T-helper 1 cell treated with Interleukin-12 subunit alpha and Interleukin-12 subunit beta and Interleukin-4 antibody, amounts not matched to agents 30 ng/mL and 1 ng/mL, for 36 hours (primary cell): ENCODE results near the gene ATP7B. TPM values are rescaled to one million over a fixed set of nuclear protein-coding genes. Genes with fewer than 3 reads are reported as not detected.

Source experiments
- intact Hi-C: fragments of 100-400 bp; cut with micrococcal nuclease; formaldehyde crosslinking; loops from one replicate; pipeline ENCODE4 v1.15.1; 2024
- total RNA-seq: library from RNA; stranded (reverse); gene quantifications from 2 replicates; pipeline ENCODE4 v1.2.3, GENCODE V29; 2022

Gene ATP7B
- total RNA-seq, 1 donor from 2014 or later: 0.34 TPM

DNA sequence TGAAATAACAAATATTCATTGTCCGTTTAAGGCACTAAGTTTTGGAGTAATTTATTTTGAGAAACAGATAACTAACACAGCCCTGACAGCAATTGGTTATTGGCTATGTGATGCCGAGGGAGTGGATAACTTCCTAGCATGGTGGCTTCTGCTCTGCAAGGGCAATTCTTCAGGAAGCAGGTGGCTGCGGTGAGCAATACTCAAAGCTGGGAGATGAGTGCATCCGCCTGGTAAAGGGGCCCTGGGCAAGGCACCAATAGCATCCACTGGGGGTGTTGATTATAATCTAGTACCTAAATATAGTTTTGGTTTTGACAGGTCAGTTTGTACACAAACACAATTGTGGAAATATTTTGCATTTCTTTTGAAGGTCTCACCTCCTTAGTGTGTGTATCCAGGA, 108.5 kb downstream of the ATP7B start:
- intact Hi-C loops: no loop called here

DNA sequence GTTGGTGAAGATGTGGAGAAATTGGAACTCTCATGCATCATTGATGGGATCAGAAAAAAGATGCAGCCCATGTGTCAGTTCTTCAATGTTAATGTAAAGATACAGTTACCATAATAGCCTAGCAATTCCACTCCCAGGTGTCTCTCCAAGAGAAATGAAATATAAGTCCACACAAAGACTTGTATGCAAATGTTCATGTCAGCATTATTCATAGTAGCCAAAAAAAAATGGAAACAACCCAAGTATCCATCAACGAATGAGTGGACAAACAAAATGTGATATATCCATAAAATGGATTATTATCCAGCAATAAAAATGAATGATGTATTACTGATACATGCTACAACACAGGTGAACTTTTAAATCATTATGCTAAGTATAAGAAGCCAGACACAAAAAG, 110.8 kb downstream of the ATP7B start:
- intact Hi-C loops: no loop called here

DNA sequence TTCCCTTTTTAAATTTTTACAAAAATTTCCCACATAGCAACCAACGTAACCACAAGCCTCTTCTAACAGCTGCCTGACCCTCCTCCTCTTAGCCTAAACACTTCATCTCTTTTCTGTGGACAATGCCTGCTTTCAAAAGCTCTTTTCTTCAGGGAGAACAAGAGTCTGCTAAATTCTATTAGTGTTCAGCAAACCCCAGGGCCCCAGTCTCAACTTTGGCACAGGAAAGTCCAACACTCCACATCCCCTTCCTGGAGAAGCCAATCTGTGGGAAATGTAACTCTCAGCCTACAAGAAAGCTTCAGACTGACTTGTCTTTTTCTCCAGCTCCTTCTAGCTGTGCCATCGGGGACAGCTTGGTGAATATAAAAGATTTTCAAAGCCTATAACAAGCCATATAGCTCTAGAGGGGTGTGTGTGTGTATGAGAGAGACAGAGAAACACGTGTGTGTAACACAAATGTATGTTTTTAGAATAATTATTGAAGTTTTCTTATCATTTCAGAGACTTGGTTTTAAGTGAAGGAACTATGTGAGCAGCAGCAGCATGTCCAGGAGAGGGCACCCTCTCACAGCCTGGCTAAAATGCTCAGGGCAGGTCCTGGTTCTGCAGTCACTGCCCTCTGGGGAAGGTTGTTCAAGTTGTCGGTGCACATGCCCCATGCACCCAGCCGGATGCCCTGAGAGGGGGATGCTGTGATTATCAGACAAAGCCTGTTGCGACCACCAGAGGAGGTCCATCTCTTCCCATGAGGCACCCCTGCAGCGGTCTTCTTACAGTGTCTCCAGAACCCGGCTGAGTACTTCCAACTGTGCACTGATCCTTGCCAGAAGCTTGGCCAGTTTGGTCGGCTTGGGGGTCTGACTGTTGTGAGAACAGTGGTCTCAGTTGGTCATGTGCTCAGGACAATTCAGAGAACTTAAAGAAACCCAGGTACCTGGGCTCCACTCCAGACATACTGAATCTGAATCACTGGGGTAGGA, 115.1 kb downstream of the ATP7B start:
- intact Hi-C loops: loop anchor here (1.0 to 5.0 kb wide), 5 partner anchors 63 to 556 kb away; partner anchors contain the start of genes ALG11 and VPS36

DNA sequence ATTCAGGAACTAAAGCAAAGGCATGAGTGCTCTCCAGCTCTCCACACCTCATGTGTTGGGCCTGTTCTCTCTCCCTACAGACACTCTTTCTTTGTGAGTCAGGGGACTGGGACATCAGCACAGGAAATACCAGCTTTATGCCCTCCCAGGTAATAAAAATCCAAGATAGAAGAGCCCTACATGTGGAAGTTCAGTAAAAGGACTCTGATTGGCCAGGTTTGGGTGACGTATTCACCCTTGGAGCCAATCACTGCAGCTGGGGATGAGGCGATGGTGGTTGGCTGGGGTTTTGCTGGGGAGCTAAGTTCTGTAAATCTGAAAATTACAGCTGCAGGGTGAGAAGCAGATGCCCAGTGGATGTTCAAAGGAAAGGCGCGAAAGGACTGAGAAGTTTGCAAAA, 117.0 kb downstream of the ATP7B start:
- intact Hi-C loops: no loop called here

DNA sequence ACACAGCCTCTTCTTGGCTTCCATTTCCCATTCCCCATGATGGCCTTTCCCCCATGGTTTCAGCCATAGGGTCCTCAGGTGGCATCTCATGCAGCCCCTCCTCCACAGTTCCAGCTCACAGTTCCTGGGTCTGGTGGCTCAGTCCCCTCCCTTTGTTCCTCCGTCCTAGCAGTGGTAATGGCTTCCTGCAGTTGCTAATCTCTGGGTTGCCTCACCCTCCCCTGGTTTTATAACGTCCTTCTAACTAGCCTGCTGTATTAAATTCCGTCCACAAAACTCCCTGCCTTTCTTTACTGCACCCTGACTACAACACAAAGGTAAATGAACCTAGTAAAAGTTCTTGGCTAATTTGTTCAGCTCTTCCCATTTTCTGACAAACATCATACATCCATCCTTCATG, 118.6 kb downstream of the ATP7B start:
- intact Hi-C loops: no loop called here

DNA sequence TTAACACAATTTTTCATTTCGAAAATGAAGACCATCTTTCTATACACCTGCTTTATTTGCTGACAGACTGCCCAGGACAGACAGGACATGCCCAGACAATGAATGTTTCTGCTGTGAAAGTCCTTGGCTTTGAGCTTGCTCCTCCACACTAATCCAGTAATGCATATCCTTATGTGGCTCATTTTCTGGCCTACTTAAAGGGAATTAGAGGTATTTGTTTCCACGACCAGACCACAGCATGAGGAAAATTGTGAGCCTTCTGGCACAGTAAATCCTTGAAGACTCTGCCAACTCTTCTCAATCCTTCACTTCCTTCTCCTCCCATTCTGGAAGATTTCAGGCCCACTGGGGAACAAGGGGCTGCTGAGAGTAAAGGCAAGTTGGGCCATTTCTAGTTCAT, 123.8 kb downstream of the ATP7B start:
- intact Hi-C loops: no loop called here

DNA sequence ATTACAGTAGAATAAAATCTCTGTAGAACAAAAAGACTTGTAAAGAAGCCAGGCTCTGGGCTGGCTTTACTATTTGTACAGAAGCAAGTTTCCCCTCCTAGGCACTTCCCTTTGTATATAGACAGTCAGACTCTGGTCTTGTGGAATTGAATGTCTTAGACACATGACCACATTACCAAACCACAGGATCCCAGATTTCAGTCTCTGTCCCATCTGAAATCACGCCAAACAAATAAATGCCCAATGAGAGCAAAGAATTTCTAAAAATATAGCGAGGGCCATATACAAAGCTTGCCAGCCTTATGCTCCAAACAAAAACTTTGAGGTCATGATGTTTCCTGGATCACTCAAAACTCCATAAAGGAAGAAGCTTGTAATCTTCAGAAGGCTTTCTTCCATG, 125.6 kb downstream of the ATP7B start:
- intact Hi-C loops: no loop called here

DNA sequence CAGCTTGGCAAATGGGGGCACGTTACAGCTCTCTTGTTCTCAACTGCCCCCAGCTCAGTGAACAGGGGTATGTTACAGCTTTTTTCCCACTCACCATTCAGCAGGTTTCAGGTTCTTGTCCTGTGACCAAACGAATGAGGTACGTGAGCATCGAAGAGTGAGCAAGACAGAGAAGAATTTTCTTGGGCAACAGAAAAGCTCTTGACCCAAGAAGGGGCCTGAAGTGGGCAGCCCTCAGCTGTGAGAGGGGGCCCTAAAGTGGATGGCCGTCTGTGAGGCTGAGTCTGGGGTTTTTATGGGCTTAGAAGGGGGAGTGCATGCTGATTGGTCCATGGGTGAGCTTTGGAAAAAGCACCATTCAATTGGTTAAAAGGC, 128.0 kb downstream of the ATP7B start:
- intact Hi-C loops: no loop called here

Other genes starting within 250 kb of the ATP7B start
- gene DHRS12, start 207.3 kb downstream of the ATP7B start, total RNA-seq: 5.3 and 5.6 TPM in 2 replicates
- gene TMEM272, start 166.3 kb downstream of the ATP7B start, total RNA-seq: 0.34 TPM in 1 of 2 replicates, not detected in the other
- gene CCDC70, start 149.5 kb downstream of the ATP7B start, total RNA-seq: not detected in 2 replicates
- gene ALG11, start 948 bp upstream of the ATP7B start, total RNA-seq: 31.4 and 31.9 TPM in 2 replicates
- 14.0 and 14.4 TPM in 2 replicates for gene UTP14C, start 13.2 kb upstream of the ATP7B start, total RNA-seq
- gene NEK5, start 117.6 kb upstream of the ATP7B start, total RNA-seq: 0.15 TPM in 1 of 2 replicates, not detected in the other
- 8.6 and 9.0 TPM in 2 replicates for gene NEK3, start 148.1 kb upstream of the ATP7B start, total RNA-seq